HG03103 (cell line): ENCODE results near the gene FOXB2.
"Not testable (repeated sequence)": the region's sequence is repeated elsewhere in the genome, so short reads cannot be mapped to it uniquely, and the experiment has no call there.

ENCODE experiments used
- ATAC-seq: cut with Tn5 transposase; IDR thresholded peaks from one replicate; pipeline ENCODE4 v1.9.1; 2021; ENCODE audit warnings: low read depth; ENCODE audit not compliant: unreplicated experiment

FOXB2 gene

GRCh38 chr9:77019236-77019925 is at the start of gene FOXB2:
TSS of gene FOXB2 (plus strand) at chr9:77019655. CDS start at chr9:77019655, 0 bp downstream.
- ATAC-seq, result no peak

DNA sequence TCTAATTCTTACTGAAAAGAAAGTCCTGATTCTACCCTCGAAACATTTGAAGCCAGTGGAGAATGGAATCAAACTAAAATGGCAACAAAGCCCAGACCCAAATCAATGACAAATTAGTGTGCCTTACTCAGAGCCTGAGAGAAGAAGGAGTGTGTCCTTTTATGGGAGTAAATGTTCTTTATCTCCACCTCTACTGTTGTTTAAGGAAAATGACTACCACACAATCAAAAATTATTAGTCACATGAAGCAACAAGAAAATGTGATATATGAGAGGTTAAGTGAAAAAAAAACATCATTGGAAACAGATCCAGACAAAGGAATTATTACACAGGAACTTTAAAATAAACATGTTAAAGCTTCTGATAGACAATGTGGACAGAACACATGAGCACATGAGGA is 49.7 kb upstream of the FOXB2 start:
- no peak for ATAC-seq

GRCh38 chr9:76978831-76979230 is 40.6 kb upstream of the FOXB2 start:
- ATAC-seq, result not testable (repeated sequence)

GRCh38 chr9:76980566-76980965 is 38.9 kb upstream of the FOXB2 start:
- ATAC-seq, result no peak

GRCh38 chr9:76984486-76984885 is 35.0 kb upstream of the FOXB2 start:
- no peak for ATAC-seq

DNA sequence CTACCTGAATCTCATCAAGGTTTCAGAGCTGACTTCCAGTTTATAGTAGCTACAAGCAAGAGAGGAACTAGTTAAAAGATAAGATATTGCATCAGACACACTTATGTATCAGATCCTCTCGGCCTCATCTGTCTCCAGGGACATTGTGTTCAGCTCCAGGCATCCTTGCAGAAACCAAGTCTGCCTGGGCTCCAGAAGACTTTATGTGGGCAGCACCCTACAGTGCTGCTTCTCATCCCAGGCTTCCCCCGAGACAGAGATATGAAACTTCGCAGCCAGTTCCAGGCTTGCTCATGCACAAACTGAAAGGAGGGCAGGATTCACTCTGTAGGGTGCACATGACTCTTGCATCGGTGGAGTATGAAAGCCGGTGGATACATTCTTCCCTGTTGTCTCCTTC is 33.9 kb upstream of the FOXB2 start:
- ATAC-seq, result no peak

- no peak for ATAC-seq
Measured at GRCh38 chr9:76987594-76988200, 31.8 kb upstream of the FOXB2 start.

- ATAC-seq, result no peak
Measured at GRCh38 chr9:76988941-76989340, 30.5 kb upstream of the FOXB2 start.

GRCh38 chr9:76989501-76989900 is 30.0 kb upstream of the FOXB2 start:
- no peak for ATAC-seq

GRCh38 chr9:76996700-76997099 is 22.8 kb upstream of the FOXB2 start:
- ATAC-seq, result no peak

GRCh38 chr9:76999261-76999660 is 20.2 kb upstream of the FOXB2 start:
- no peak for ATAC-seq

- ATAC-seq, result no peak
Measured at GRCh38 chr9:77000330-77000729, 19.1 kb upstream of the FOXB2 start.

GRCh38 chr9:77003366-77003765 is 16.1 kb upstream of the FOXB2 start:
- no peak for ATAC-seq

GRCh38 chr9:77005216-77005615 is 14.2 kb upstream of the FOXB2 start:
- no peak for ATAC-seq

DNA sequence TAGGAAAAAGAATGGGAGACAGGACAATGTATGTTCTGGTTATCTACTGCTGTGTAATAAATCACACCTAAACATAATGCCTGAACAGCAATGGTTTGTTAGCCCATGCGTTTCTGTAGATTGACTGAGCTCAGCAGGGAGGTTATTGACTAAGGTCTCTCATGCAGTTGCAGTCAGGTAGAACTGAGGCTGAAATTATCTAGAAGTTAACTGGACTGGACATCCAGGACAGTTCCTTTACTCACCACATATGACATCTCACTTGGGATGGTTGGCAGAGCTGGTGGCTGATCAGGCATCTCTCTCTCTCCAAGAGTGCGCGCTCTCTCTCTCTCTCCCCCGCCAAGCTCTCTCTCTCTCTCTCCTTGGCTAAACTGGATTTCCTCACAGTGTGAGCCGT is 8.9 kb upstream of the FOXB2 start:
- no peak for ATAC-seq

- peak; percentile 74 for ATAC-seq
Measured at GRCh38 chr9:77011973-77012821, 7.3 kb upstream of the FOXB2 start.

- ATAC-seq, result no peak
Measured at GRCh38 chr9:77013206-77013931, 6.1 kb upstream of the FOXB2 start.

DNA sequence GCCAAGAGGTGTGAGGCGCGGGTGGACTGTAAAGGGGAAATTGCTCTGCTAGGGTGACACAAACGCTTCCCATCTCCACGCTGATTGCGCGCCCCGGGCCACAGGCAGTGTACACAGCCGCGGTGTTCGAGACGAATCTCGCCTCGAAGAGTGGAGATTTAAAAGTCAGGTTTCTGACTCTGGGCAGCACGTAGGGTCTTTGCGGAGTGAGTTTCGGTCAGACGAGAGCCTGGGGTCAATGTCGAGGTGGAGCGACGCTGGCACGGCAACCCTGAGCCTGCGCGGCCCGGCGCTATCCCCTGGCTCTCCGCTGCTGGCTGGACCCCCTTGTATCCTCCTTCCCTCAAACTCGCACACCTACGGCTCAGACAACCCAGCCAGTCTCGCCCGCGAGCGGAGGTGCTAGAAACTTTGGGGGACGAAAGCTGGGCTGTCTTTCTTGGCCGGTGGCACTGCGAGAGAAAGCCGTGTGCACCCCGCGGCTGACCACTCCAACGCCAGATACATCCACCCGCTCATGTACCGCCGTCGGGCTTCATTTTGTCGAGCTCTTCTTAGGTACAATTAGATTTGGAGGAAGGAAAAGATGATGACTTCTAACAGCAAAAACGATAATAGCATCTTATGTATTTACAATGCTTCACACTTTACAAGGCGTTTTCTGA is 5.4 kb upstream of the FOXB2 start:
- no peak for ATAC-seq

DNA sequence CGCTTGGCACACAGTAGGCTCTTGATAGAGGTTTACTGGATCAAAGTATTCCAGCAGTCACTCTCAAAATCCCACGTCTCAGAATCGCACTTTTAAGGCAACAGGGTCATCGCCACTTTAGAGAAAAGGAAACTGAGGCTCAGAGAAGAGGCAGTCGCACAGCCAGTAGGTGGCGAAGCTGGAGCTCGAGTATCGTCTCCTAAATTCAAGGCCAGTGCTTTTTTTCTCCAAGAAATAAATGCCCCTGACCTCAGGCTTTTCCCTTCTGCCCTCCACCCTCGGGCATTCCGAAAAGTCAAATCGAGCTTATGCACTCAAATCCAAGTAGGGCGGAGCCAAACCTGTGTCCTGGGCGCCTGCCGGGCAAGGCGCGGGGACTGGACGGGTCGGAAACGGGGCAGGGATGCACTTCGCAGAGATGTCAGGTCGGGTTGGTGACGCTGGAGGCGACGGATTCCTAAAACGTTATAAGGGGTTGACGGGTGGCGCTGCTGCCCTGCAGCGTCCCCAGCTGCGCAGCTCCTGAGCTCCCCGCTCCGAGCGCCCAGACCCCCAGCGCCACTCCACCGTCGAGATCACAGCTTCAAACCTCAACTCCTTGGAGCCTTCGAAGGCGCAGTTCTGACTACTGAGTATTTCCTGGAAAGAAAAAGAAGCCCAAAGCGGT is 4.7 kb upstream of the FOXB2 start:
- no peak for ATAC-seq
